ENCODE measurements around the gene HINT1. TPM values are rescaled to one million over a fixed set of nuclear protein-coding genes. Genes with fewer than 3 reads are reported as not detected.

Gene HINT1
- total RNA-seq, 1 donor from 2014 or later = 370 TPM

GRCh38 chr5:131170540-131171275 lies 5.7 kb upstream of the HINT1 start, which contains the start of gene LYRM7:
TSS of gene LYRM7 (plus strand) at chr5:131170944. CDS start at chr5:131171021, 77 bp downstream.
- Histone ChIP-seq H3K36me3 (ENCODE audit: control insufficient read depth, insufficient read depth, low read length) (no peaks in the 10 kb centered on the region), H3K4me3 (ENCODE audit: low read depth, low read length) (peak within 1 kb of the TSS; percentile 73), H3K27me3 (ENCODE audit: control insufficient read depth, insufficient read depth, low read length) (no peaks in the 10 kb centered on the region)
- TF ChIP-seq, protein P1, sequence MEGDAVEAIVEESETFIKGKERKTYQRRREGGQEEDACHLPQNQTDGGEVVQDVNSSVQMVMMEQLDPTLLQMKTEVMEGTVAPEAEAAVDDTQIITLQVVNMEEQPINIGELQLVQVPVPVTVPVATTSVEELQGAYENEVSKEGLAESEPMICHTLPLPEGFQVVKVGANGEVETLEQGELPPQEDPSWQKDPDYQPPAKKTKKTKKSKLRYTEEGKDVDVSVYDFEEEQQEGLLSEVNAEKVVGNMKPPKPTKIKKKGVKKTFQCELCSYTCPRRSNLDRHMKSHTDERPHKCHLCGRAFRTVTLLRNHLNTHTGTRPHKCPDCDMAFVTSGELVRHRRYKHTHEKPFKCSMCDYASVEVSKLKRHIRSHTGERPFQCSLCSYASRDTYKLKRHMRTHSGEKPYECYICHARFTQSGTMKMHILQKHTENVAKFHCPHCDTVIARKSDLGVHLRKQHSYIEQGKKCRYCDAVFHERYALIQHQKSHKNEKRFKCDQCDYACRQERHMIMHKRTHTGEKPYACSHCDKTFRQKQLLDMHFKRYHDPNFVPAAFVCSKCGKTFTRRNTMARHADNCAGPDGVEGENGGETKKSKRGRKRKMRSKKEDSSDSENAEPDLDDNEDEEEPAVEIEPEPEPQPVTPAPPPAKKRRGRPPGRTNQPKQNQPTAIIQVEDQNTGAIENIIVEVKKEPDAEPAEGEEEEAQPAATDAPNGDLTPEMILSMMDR (IDR thresholded peaks at IDR 0.05; ENCODE audit: insufficient read depth, low read length, poor library complexity, severe bottlenecking) = no peak
- peak; percentile 99 for DNase-seq (ENCODE audit: low read depth)

- TF ChIP-seq, protein P1 (IDR thresholded peaks at IDR 0.05; ENCODE audit: insufficient read depth, low read length, poor library complexity, severe bottlenecking) = no peak
- H3K36me3 ChIP-seq (ENCODE audit: control insufficient read depth, insufficient read depth, low read length) = no peaks in the 10 kb centered on the region
- DNase-seq (ENCODE audit: low read depth) = no peak
- H3K27me3 ChIP-seq (ENCODE audit: control insufficient read depth, insufficient read depth, low read length) = no peaks in the 10 kb centered on the region
- H3K4me3 ChIP-seq (ENCODE audit: low read depth, low read length) = peak overlapping the region; percentile 61
Observed at GRCh38 chr5:131169810-131170539, 4.9 kb upstream of the HINT1 start.

DNA sequence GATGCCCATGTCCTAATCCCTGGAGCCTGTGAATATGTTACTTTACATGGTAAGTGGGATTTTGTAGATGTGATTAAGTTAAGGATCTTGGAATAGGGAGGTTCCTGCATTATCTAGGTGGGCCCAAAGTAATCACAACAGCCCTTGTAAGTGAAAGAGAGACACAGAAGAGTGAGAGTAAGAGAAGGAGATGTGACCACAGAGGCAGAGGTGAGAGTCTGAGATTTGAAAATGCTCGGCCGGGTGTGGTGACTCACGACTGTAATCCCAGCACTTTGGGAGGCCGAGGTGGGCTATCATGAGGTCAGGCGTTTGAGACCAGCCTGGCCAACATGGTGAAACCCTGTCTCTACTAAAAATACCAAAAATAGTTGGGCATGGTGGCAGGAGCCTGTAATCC lies 2.6 kb upstream of the HINT1 start:
- H3K4me3 ChIP-seq (ENCODE audit: low read depth, low read length) = no peak overlapping the region
- H3K27me3 ChIP-seq (ENCODE audit: control insufficient read depth, insufficient read depth, low read length) = no peaks in the 10 kb centered on the region
- TF ChIP-seq, protein P1 (IDR thresholded peaks at IDR 0.05; ENCODE audit: insufficient read depth, low read length, poor library complexity, severe bottlenecking) = no peak
- no peak for DNase-seq (ENCODE audit: low read depth)
- H3K36me3 ChIP-seq (ENCODE audit: control insufficient read depth, insufficient read depth, low read length) = no peaks in the 10 kb centered on the region

GRCh38 chr5:131164191-131165118 lies 601 bp downstream of the HINT1 start:
- H3K4me3 ChIP-seq (ENCODE audit: low read depth, low read length) = peak overlapping the region; percentile 87
- peaks cover 1% of the 10 kb centered on the region for H3K36me3 ChIP-seq (ENCODE audit: control insufficient read depth, insufficient read depth, low read length)
- H3K27me3 ChIP-seq (ENCODE audit: control insufficient read depth, insufficient read depth, low read length) = no peaks in the 10 kb centered on the region
- peak; percentile 21 for DNase-seq (ENCODE audit: low read depth)
- TF ChIP-seq, protein P1 (IDR thresholded peaks at IDR 0.05; ENCODE audit: insufficient read depth, low read length, poor library complexity, severe bottlenecking) = no peak

- Histone ChIP-seq H3K27me3 (ENCODE audit: control insufficient read depth, insufficient read depth, low read length) (no peaks in the 10 kb centered on the region), H3K36me3 (ENCODE audit: control insufficient read depth, insufficient read depth, low read length) (peaks cover 1% of the 10 kb centered on the region), H3K4me3 (ENCODE audit: low read depth, low read length) (peak overlapping the region; percentile 87)
- TF ChIP-seq, protein P1 (IDR thresholded peaks at IDR 0.05; ENCODE audit: insufficient read depth, low read length, poor library complexity, severe bottlenecking) = no peak
- no peak for DNase-seq (ENCODE audit: low read depth)
Observed at GRCh38 chr5:131163276-131164119, 1.6 kb downstream of the HINT1 start.

Data from kidney epithelial cell (primary cell).